ENCODE results near the gene GAMT.
A peak's percentile ranks its signal among the peaks of the same experiment; 100 is the strongest.

GAMT gene

GRCh38 chr19:1434577-1435060 is 33.3 kb upstream of the GAMT start:
- Histone ChIP-seq H3K27me3 (no peaks in the 10 kb centered on the region), H3K36me3 (peaks cover 66% of the 10 kb centered on the region), H3K27ac (no peak overlapping the region; the same call in 1 of the 2 replicates), H3K9me3 (no peaks in the 10 kb centered on the region), H3K4me3 (no peak overlapping the region), H3K9ac (no peak overlapping the region), H3K4me1 (peaks cover 38% of the 10 kb centered on the region), H3K4me2 (no peak overlapping the region), H4K20me1 (peaks cover 92% of the 10 kb centered on the region)
- no peak for TF ChIP-seq Cebpa-rat (IDR thresholded peaks at IDR 0.05)

- Histone ChIP-seq H3K27me3 (no peaks in the 10 kb centered on the region), H3K9ac (no peak overlapping the region), H4K20me1 (peaks cover 92% of the 10 kb centered on the region), H3K4me2 (no peak overlapping the region), H3K4me1 (peaks cover 40% of the 10 kb centered on the region), H3K9me3 (no peaks in the 10 kb centered on the region), H3K36me3 (peaks cover 68% of the 10 kb centered on the region), H3K4me3 (no peak overlapping the region), H3K27ac (no peak overlapping the region; the same call in 1 of the 2 replicates)
- TF ChIP-seq Cebpa-rat (IDR thresholded peaks at IDR 0.05), result no peak
These were observed 32.7 kb upstream of the GAMT start for GRCh38 chr19:1434040-1434366.

GRCh38 chr19:1433119-1434039 is 32.0 kb upstream of the GAMT start:
- Histone ChIP-seq H3K4me1 (peaks cover 46% of the 10 kb centered on the region), H3K27me3 (no peaks in the 10 kb centered on the region), H3K9ac (no peak overlapping the region), H3K36me3 (peaks cover 74% of the 10 kb centered on the region), H3K9me3 (no peaks in the 10 kb centered on the region), H4K20me1 (peaks cover 92% of the 10 kb centered on the region), H3K4me3 (no peak overlapping the region), H3K4me2 (no peak overlapping the region), H3K27ac (no peak overlapping the region)
- TF ChIP-seq Cebpa-rat (IDR thresholded peaks at IDR 0.05), result no peak

GRCh38 chr19:1432507-1432887 is 31.2 kb upstream of the GAMT start:
- peaks cover 50% of the 10 kb centered on the region for H3K4me1 ChIP-seq
- no peaks in the 10 kb centered on the region for H3K27me3 ChIP-seq
- H3K36me3 ChIP-seq, result peaks cover 77% of the 10 kb centered on the region
- H4K20me1 ChIP-seq, result peaks cover 99% of the 10 kb centered on the region
- H3K4me3 ChIP-seq, result no peak overlapping the region
- no peak for TF ChIP-seq Cebpa-rat (IDR thresholded peaks at IDR 0.05)
- no peak overlapping the region for H3K27ac ChIP-seq
- no peaks in the 10 kb centered on the region for H3K9me3 ChIP-seq
- H3K4me2 ChIP-seq, result no peak overlapping the region
- no peak overlapping the region for H3K9ac ChIP-seq

GRCh38 chr19:1431759-1432506 is 30.6 kb upstream of the GAMT start:
- Histone ChIP-seq H3K27me3 (no peaks in the 10 kb centered on the region), H3K4me1 (peaks cover 50% of the 10 kb centered on the region), H3K9ac (no peak overlapping the region), H3K9me3 (no peaks in the 10 kb centered on the region), H3K27ac (no peak overlapping the region), H3K4me2 (no peak overlapping the region), H3K36me3 (peaks cover 77% of the 10 kb centered on the region), H4K20me1 (peaks cover 99% of the 10 kb centered on the region), H3K4me3 (no peak overlapping the region)
- no peak for TF ChIP-seq Cebpa-rat (IDR thresholded peaks at IDR 0.05)

- no peak overlapping the region for H3K4me3 ChIP-seq
- H3K9ac ChIP-seq, result 0 out of 2 replicates have a peak overlapping the region, but pooled peaks have one; percentile 43
- H3K4me2 ChIP-seq, result no peak overlapping the region
- no peak for TF ChIP-seq Cebpa-rat (IDR thresholded peaks at IDR 0.05)
- no peaks in the 10 kb centered on the region for H3K27me3 ChIP-seq
- no peaks in the 10 kb centered on the region for H3K9me3 ChIP-seq
- peaks cover 53% of the 10 kb centered on the region for H3K4me1 ChIP-seq
- H4K20me1 ChIP-seq, result peaks cover 99% of the 10 kb centered on the region
- H3K27ac ChIP-seq, result no peak overlapping the region
- H3K36me3 ChIP-seq, result peaks cover 79% of the 10 kb centered on the region
These were observed 28.9 kb upstream of the GAMT start for GRCh38 chr19:1430246-1430645.

- peaks cover 99% of the 10 kb centered on the region for H4K20me1 ChIP-seq
These were observed 28.4 kb upstream of the GAMT start for GRCh38 chr19:1429750-1430149.

GRCh38 chr19:1428738-1429391 is 27.5 kb upstream of the GAMT start:
- TF ChIP-seq Cebpa-rat (IDR thresholded peaks at IDR 0.05), result no peak
- H3K27ac ChIP-seq, result peak overlapping the region; percentile 58
- peaks cover 63% of the 10 kb centered on the region for H3K4me1 ChIP-seq
- no peaks in the 10 kb centered on the region for H3K9me3 ChIP-seq
- H3K27me3 ChIP-seq, result no peaks in the 10 kb centered on the region
- H3K4me2 ChIP-seq, result peak overlapping the region; percentile 94
- peak overlapping the region; percentile 63; the same call in 1 of the 2 replicates for H3K9ac ChIP-seq
- peaks cover 78% of the 10 kb centered on the region for H3K36me3 ChIP-seq
- no peak overlapping the region for H3K4me3 ChIP-seq
- H4K20me1 ChIP-seq, result peaks cover 99% of the 10 kb centered on the region

More at GRCh38 chr19:1429750-1430149, 28.4 kb upstream of the GAMT start:
- H3K27ac ChIP-seq, result peak overlapping the region; percentile 58
- H3K9me3 ChIP-seq, result no peaks in the 10 kb centered on the region
- H3K4me1 ChIP-seq, result peaks cover 58% of the 10 kb centered on the region
- no peak for TF ChIP-seq Cebpa-rat (IDR thresholded peaks at IDR 0.05)
- no peaks in the 10 kb centered on the region for H3K27me3 ChIP-seq
- peaks cover 80% of the 10 kb centered on the region for H3K36me3 ChIP-seq
- H3K4me3 ChIP-seq, result no peak overlapping the region
- H3K9ac ChIP-seq, result peak overlapping the region; percentile 43; the same call in 1 of the 2 replicates
- peak overlapping the region; percentile 94; the same call in 1 of the 2 replicates for H3K4me2 ChIP-seq

GRCh38 chr19:1427221-1427920 is 26.0 kb upstream of the GAMT start:
- peak overlapping the region; percentile 63; the same call in 1 of the 2 replicates for H3K9ac ChIP-seq

More at GRCh38 chr19:1427221-1427920, 26.0 kb upstream of the GAMT start:
- Histone ChIP-seq H3K9me3 (no peaks in the 10 kb centered on the region), H3K27ac (peak overlapping the region; percentile 58), H3K4me3 (peak overlapping the region; percentile 43; the same call in 1 of the 2 replicates), H4K20me1 (peaks cover 99% of the 10 kb centered on the region), H3K4me2 (peak overlapping the region; percentile 94), H3K4me1 (peaks cover 76% of the 10 kb centered on the region), H3K27me3 (no peaks in the 10 kb centered on the region), H3K36me3 (peaks cover 78% of the 10 kb centered on the region)
- TF ChIP-seq Cebpa-rat (IDR thresholded peaks at IDR 0.05), result no peak
